ENCODE results near the gene AGO3.

The AGO3 gene

GRCh38 chr1:36084497-36085115 lies 153.7 kb downstream of the AGO3 start:
- DNase-seq = no peak

- DNase-seq = no peak
These were observed 154.2 kb downstream of the AGO3 start for GRCh38 chr1:36085126-36085525.

DNA sequence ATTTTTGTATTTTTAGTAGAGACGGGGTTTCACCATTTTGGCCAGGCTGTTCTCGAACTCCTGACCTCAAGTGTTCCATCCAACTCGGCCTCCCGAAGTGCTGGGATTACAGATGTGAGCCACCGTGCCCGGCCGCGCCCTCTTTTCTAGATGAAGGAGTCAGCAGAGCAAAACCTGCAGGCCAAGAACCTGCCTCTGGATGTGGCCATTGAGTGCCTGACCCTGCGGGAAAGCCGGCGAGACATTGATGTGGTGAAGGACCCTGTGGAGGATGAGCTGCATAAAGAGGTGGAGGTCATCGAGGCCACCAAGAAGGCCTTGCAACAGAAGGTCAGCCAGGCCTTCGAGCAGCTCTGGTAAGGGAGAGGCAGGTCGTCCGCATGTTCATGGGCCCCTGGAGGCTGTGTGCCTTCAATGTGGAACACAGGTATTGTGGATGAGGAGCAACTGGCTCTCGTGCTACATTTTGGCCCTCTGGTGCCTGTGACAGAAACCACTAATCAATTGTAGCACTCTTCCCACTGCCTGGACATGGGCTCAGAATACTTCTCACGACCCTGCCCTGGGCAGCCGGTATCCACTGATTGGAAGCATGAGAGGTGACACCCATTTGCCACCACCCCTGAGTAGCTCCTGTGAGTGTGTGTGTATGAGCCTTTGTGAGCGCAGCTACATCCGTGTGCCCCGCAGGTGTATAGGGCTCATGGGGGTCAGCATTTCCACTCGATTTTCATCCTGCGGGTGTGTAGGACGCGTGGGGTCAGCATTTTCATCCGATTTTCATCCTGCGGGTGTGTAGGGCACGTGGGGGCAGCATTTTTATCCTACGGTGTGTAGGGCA lies 155.0 kb downstream of the AGO3 start:
- no peak for DNase-seq

DNA sequence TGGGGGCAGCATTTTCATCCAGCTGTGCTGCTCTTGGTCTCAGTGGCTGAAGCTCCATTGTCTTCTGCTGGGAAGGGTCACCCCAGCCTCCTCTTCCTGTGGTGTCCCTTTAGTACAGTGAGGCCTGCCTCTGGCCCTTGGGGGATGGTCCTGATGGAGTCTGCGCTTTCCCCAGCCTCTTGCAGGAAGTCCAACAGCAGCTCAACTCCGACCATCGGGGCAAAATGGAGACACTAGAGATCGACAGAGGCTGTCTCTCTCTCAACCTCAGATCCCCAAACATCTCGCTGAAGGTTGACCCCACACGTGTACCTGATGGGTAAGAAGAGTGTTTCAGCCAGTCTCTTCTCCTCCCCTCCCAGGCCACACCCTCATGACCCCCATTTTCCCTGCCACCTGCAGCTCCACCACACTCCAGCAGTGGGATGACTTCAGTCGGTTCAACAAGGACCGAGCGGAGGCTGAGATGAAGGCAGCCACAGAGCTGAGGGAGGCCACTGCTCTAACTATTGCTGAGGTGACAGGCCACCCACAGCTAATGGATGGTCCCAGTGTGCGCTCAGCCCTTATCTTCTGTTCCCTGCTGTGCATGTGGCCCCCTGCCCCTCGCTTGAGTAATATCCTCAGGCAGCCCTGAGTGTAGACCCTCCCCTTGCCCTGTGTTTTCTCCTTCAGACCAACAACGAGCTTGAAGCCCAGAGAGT lies 155.8 kb downstream of the AGO3 start:
- no peak for DNase-seq

DNA sequence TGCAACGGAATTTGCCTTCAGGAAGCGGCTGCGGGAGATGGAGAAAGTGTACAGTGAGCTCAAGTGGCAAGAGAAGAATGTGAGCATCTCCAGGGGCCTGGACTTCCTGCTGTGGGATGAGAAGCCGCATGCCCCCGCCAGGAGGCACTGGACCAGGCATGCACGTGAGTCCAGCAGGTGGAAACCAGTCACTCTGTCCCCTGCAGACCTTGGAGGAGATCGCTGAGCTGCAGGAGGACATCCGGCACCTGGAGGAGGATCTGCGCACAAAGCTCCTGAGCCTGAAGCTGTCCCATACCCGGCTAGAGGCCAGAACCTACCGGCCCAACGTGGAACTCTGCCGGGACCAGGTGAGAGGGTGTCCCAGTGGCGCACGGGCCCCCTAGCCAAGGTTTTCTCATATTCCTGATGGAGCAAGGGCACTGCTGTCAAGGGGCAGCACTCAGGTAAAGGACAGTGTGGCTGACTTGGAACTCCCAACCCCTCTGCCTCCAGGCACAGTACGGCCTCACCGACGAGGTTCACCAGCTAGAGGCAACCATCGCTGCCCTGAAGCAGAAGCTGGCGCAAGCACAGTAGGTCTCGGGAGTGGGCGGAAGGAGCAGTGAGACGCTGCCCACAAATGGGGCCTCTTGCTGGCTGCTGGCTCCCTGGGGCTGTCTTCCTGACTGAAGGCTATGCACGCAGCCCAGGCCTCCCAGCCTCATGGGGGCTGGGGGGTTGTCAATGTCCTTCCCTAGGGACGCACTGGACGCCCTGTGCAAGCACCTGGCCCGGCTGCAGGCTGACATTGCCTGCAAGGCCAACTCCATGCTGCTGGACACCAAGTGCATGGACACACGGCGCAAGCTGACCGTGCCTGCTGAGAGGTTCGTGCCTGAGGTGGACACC lies 156.6 kb downstream of the AGO3 start:
- DNase-seq = no peak

DNA sequence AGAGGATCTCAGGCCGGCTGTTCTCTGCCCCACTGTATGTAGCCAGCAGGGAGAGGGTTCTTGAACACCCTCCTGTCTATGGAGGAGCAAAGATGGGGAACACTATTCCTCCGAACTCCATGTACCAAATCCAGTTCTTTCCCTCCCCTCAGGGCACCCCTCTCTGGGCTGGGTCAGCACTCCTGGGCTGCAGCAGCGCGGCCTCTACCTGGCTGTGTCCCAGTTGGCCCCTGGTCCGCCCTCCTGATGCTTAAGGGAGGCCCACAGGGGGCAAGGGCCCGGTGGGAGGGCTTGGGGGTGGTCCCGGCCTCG lies 157.3 kb downstream of the AGO3 start:
- no peak for DNase-seq

DNA sequence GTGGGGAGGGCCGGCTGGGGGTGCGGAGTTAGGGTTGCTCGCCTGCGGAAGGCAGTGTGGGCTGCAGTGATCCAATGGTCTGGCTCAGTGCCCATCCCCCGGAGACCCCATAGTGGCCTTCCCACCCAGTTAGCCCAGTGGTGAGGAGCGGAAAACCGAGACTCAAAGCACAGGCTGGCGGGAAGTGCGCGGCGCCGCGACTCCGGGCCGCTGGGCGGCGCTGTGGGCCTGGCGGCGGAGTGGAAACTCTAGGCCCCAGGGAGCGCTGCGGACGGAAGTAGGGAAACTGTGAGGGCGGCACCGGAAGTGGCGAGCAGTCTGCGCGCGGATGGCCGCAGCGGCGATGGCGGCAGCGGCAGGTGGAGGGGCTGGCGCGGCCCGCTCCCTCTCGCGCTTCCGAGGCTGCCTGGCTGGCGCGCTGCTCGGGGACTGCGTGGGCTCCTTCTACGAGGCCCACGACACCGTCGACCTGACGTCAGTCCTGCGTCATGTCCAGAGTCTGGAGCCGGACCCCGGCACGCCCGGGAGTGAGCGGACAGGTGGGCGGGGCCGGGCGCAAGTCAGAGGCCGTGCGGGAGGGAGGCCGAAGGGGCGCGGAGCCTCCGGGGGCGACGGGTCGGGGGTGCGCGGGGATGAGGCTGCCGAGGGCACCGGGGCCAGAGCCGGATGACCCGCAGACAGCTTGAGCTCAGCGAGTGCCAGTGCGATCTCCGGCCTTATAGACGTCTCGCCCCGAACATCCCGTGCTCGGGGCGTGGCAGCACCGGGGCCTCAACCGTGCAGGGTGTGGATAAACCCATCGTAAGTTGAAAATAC lies 157.9 kb downstream of the AGO3 start, which contains the start of gene ADPRS:
ADPRS (plus strand) TSS at position 316 of the 816 bp plus-strand sequence; CDS start at position 329, 13 bp downstream.
- peak; percentile 93 for DNase-seq

DNA sequence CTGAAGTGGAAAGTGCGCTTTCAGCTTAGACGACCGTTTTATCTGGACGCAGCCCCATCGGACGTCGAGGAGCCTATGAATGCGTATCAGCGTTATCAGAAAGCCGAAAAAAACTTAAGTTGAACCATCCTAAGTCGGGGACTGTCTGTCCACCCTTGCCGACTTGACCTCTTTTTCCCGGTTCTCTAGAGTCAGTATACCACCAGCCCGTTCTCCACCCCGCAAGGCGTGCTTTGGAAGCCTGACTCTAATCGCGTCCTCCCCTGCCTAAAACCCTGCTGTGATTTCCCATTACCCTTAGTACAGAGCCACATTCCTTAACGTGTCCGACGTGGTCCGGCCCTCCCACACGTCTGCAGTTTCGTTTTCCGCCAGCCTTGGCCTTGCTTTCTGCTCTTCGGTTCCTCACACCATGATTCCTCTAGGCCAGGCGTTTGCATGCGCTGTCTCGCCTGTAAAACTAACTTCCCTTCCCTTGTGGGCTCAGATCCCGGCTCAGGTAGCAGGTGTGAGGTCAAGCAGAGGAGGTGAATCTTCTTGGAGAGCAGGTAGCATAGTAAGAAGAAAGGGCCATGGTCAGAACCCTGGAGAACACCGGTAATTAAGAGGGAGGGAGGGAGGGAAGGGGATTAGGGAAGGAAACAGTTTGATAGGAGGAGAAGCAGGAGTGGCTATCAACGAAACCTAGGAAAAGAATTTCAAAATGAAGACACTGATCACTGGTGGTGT lies 158.7 kb downstream of the AGO3 start:
- DNase-seq = peak; percentile 13

GRCh38 chr1:36091141-36091540 lies 160.2 kb downstream of the AGO3 start:
- DNase-seq = no peak

- no peak for DNase-seq
These were observed 160.8 kb downstream of the AGO3 start for GRCh38 chr1:36091698-36092097.

GRCh38 chr1:36092166-36092797 lies 161.4 kb downstream of the AGO3 start:
- DNase-seq = no peak

GRCh38 chr1:36092798-36093185 lies 161.9 kb downstream of the AGO3 start:
- no peak for DNase-seq

DNA sequence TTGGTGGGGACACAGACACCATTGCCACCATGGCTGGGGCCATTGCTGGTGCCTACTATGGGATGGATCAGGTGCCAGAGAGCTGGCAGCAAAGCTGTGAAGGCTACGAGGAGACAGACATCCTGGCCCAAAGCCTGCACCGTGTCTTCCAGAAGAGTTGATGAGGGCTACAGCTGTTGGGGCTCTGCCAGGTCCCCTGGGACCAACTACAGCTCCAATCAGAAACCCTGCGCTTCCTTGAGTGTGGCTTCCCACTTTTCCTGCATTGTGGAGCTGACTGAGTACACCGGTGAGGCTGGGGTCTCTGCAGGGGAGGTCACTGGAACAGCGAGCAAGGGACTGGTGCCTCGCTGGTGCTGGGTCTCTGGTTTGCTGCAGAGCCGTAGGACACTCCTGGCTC lies 162.3 kb downstream of the AGO3 start:
- no peak for DNase-seq

DNA sequence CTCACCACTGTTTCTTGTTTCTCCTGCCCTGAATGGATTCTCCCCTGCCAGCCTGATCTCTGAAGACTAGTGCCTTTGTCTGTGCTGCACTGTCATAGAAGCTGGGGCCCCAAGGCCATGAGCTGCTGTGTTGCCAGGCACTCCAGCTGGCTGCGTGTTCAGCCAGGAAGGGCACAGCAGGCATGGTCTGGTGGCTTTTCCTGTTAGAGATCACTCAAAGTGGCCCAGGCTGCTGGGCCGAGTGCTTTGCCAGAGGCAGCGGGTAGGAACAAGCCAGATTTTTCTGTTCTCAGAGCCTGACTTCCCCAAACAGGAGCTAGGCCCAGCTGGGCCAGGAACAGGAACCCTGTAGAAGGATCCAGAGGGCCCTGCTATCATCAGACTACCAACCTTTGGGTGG lies 163.0 kb downstream of the AGO3 start:
- no peak for DNase-seq

DNA sequence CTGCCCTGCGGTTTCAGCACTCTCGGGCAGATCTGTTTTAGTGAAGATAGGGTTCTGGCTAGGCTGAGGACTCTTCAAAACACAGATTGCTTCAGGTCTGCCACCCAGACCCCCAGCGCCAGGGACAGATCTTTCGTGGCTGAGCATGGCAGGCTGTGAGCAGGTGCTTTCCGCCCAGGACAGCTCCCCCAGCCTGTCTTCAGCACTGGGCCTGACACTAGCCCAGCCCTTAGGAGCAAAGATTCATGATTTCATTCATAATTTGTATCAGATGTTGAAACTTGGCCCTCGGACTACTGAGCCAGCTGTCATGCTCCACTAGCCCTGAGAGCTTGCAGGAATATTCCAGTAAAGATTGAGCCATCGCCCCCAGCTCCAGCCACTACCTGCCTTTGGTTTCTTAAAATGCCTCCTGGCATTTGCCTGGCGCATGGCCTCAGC lies 163.7 kb downstream of the AGO3 start:
- DNase-seq = no peak

DNA sequence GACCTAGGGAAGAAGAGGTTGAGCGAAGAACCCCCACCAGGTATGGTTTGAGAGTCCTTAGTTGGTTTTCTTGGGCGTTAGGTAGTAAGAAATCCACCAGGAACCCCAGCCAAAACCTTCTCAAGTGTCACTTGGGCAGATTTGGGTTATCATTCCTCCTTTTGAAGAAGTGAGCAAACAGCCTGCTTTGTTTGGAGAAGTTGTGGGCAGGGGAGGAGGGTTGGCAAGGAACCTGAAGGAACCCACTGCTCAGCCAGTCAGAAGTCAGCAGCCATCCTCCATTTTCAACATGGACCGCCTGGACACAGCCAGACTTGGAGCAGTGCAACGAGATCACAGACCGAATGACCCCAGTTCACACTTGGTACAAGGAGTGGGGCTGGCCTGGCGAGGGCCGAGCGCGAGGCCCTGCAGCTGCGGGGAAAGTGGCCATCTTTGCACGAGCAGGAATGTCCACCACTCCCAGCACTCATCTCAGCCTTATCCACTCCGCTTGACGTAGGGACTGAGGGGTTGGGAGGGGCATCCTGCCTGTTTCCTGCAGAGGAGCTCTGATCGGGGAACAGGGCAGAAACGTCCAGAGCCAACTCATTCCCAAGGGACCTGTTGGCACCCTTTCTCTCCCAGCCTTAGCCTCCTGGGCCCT lies 165.0 kb downstream of the AGO3 start:
- no peak for DNase-seq

DNA sequence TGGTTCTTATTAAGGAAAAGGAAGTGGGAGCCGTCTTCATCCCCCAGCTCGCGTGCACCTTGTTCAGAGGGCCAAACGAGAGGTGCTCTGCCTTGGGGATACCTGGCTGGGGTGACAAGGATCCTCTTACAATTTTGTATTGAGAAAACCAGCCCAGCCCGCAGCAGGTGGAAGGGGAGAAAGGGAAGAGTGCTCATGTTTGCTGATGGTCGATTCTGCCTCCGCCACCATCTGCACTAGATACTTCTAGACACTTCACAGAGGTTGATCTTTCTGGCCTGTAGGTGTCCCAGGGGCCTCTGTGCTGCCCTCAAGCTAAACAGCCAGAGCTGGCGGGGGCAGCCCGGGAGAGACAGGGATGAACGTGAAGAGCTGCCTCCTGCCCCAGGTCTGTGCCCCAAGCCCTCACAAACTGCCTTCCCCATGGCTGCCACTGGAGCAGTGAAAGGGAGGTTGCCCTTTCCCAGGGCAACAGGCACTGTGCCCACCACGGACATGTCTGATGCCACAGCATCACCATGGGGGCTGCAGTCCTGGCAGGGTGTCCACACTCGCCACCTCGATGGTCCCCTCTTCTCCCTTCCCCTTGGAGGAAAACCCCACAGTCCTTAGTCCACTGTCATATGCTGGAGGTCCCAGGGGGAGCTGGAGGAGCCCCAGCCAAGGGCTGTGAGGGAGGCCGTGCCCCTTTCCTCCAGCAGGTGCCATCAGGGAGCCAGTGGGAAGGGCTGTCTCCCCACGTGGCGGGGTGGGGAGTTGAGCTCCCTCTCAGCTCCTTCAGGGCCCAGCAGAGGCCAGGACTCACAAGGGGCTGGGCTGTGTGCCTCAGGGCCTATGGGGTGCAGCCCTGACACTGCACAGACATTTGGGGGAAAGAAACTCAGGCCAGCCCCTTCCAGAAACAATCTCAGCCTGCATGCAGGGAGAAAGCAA lies 165.9 kb downstream of the AGO3 start:
- no peak for DNase-seq

DNA sequence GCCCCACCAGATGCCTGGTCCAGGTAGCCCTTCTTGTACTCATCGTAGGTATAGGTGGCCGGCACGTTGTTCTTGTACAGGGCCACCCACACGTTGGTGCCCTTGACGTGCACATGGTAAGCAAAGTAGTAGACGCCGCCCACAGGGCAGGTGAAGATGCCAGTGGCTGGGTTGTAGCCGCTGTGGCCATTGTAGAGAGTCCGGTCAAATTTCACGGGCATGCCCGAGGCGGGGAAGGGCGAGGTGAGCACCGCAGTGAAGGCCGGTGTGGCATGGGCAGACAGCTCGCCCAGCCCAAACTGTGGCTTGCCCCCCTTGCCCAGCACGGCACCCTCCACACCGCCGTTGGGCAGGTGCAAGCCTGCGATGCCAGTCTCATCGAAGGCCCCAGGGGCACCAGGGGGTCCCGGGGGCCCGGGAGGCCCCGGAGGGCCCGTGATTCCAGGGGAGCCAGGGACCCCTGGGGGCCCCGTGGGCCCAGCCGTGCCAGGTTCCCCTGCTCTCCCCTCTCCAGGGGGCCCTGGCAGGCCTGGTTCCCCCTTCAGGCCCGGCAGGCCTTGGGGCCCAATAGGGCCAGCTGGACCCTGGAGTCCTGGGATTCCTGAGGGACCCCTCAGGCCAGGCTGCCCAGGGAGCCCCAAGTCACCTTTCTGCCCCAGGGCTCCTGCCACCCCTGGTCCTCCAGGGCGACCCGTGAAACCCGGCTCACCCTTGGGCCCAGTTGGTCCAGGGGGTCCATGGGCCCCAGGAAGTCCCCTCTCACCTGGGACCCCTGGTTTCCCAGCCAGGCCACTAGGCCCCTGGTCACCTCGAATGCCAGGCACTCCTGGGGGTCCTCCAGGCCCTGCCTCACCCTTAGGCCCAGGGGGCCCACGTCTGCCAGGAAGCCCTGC lies 167.0 kb downstream of the AGO3 start:
- DNase-seq = no peak
